Measurements from ENCODE around the gene TIAM2. TPM values are rescaled to one million over a fixed set of nuclear protein-coding genes. Genes with fewer than 3 reads are reported as not detected.
"Not testable (repeated sequence)": the region's sequence is repeated elsewhere in the genome, so short reads cannot be mapped to it uniquely, and the experiment has no call there.

TIAM2 gene
- total and polyA plus RNA-seq, 2 donors: 12.1 to 26.8 TPM

GRCh38 chr6:155197932-155198331, 202.8 kb downstream of the TIAM2 start:
- WGBS: 88% methylated on average over 2 of the region's 2 CpGs

GRCh38 chr6:155200012-155200411, 204.9 kb downstream of the TIAM2 start:
- no peak for DNase-seq (ENCODE audit: extremely low spot score)
- Histone ChIP-seq H3K4me1 (ENCODE audit: insufficient read depth) (no peaks in the 10 kb centered on the region), H3K4me3 (ENCODE audit: low read depth, low read length) (no peak overlapping the region), H3K27ac (ENCODE audit: low read depth) (no peak overlapping the region), H3K36me3 (ENCODE audit: insufficient read depth) (no peaks in the 10 kb centered on the region)
- WGBS: 76% methylated on average over 2 of the region's 2 CpGs

More at GRCh38 chr6:155197932-155198331, 202.8 kb downstream of the TIAM2 start:
- Histone ChIP-seq H3K4me3 (ENCODE audit: low read depth, low read length) (no peak overlapping the region), H3K4me1 (ENCODE audit: insufficient read depth) (no peaks in the 10 kb centered on the region), H3K27ac (ENCODE audit: low read depth) (no peak overlapping the region), H3K36me3 (ENCODE audit: insufficient read depth) (no peaks in the 10 kb centered on the region)
- no peak for DNase-seq (ENCODE audit: extremely low spot score)

GRCh38 chr6:155201461-155202226, 206.5 kb downstream of the TIAM2 start:
- H3K4me1 ChIP-seq (ENCODE audit: insufficient read depth): no peaks in the 10 kb centered on the region
- no peaks in the 10 kb centered on the region for H3K36me3 ChIP-seq (ENCODE audit: insufficient read depth)
- DNase-seq (ENCODE audit: extremely low spot score): peak; percentile 43
- H3K27ac ChIP-seq (ENCODE audit: low read depth): no peak overlapping the region
- no peak overlapping the region for H3K4me3 ChIP-seq (ENCODE audit: low read depth, low read length)
- WGBS: 40% methylated on average over 7 of the region's 7 CpGs

GRCh38 chr6:155207223-155207622, 212.1 kb downstream of the TIAM2 start:
- Histone ChIP-seq H3K27ac (ENCODE audit: low read depth) (no peak overlapping the region), H3K36me3 (ENCODE audit: insufficient read depth) (no peaks in the 10 kb centered on the region), H3K4me1 (ENCODE audit: insufficient read depth) (no peaks in the 10 kb centered on the region), H3K4me3 (ENCODE audit: low read depth, low read length) (no peak overlapping the region)
- WGBS: 77% methylated on average over 5 of the region's 5 CpGs
- DNase-seq (ENCODE audit: extremely low spot score): no peak

- no peak overlapping the region for H3K27ac ChIP-seq (ENCODE audit: low read depth)
Observed at GRCh38 chr6:155212106-155212505, 217.0 kb downstream of the TIAM2 start.

GRCh38 chr6:155212616-155213380, 217.7 kb downstream of the TIAM2 start:
- Histone ChIP-seq H3K27ac (ENCODE audit: low read depth) (no peak overlapping the region), H3K36me3 (ENCODE audit: insufficient read depth) (no peaks in the 10 kb centered on the region), H3K4me1 (ENCODE audit: insufficient read depth) (no peaks in the 10 kb centered on the region), H3K4me3 (ENCODE audit: low read depth, low read length) (no peak overlapping the region)
- no peak for DNase-seq (ENCODE audit: extremely low spot score)
- WGBS: 85% methylated on average over 16 of the region's 16 CpGs

More at GRCh38 chr6:155212106-155212505, 217.0 kb downstream of the TIAM2 start:
- 63% methylated on average over 3 of the region's 3 CpGs for WGBS
- DNase-seq (ENCODE audit: extremely low spot score): no peak
- no peak overlapping the region for H3K4me3 ChIP-seq (ENCODE audit: low read depth, low read length)
- no peaks in the 10 kb centered on the region for H3K36me3 ChIP-seq (ENCODE audit: insufficient read depth)
- no peaks in the 10 kb centered on the region for H3K4me1 ChIP-seq (ENCODE audit: insufficient read depth)

GRCh38 chr6:155213611-155214372, 218.7 kb downstream of the TIAM2 start:
- Histone ChIP-seq H3K36me3 (ENCODE audit: insufficient read depth) (no peaks in the 10 kb centered on the region), H3K4me1 (ENCODE audit: insufficient read depth) (no peaks in the 10 kb centered on the region), H3K4me3 (ENCODE audit: low read depth, low read length) (no peak overlapping the region), H3K27ac (ENCODE audit: low read depth) (no peak overlapping the region)
- WGBS: 86% methylated on average over 23 of the region's 23 CpGs
- DNase-seq (ENCODE audit: extremely low spot score): no peak

GRCh38 chr6:155215906-155216305, 220.8 kb downstream of the TIAM2 start:
- DNase-seq (ENCODE audit: extremely low spot score): no peak
- WGBS: 89% methylated on average over 4 of the region's 4 CpGs
- no peak overlapping the region for H3K4me3 ChIP-seq (ENCODE audit: low read depth, low read length)
- H3K27ac ChIP-seq (ENCODE audit: low read depth): no peak overlapping the region
- no peaks in the 10 kb centered on the region for H3K4me1 ChIP-seq (ENCODE audit: insufficient read depth)
- no peaks in the 10 kb centered on the region for H3K36me3 ChIP-seq (ENCODE audit: insufficient read depth)

GRCh38 chr6:155216312-155217046, 221.4 kb downstream of the TIAM2 start:
- H3K4me3 ChIP-seq (ENCODE audit: low read depth, low read length): no peak overlapping the region

GRCh38 chr6:155218711-155219110, 223.6 kb downstream of the TIAM2 start:
- not testable (repeated sequence) for H3K27ac ChIP-seq (ENCODE audit: low read depth); H3K36me3 ChIP-seq (ENCODE audit: insufficient read depth); H3K4me3 ChIP-seq (ENCODE audit: low read depth, low read length); DNase-seq (ENCODE audit: extremely low spot score); H3K4me1 ChIP-seq (ENCODE audit: insufficient read depth)
- 95% methylated on average over 20 of the region's 20 CpGs for WGBS

More at GRCh38 chr6:155216312-155217046, 221.4 kb downstream of the TIAM2 start:
- H3K36me3 ChIP-seq (ENCODE audit: insufficient read depth): no peaks in the 10 kb centered on the region
- H3K4me1 ChIP-seq (ENCODE audit: insufficient read depth): no peaks in the 10 kb centered on the region
- DNase-seq (ENCODE audit: extremely low spot score): no peak
- no peak overlapping the region for H3K27ac ChIP-seq (ENCODE audit: low read depth)
- WGBS: 44% methylated on average over 11 of the region's 11 CpGs

- no peak overlapping the region for H3K4me3 ChIP-seq (ENCODE audit: low read depth, low read length)
- WGBS: 91% methylated on average over 7 of the region's 7 CpGs
Observed at GRCh38 chr6:155219299-155219698, 224.2 kb downstream of the TIAM2 start.

GRCh38 chr6:155219858-155220301, 224.8 kb downstream of the TIAM2 start:
- no peak for DNase-seq (ENCODE audit: extremely low spot score)
- WGBS: 77% methylated on average over 5 of the region's 5 CpGs
- Histone ChIP-seq H3K27ac (ENCODE audit: low read depth) (no peak overlapping the region), H3K4me1 (ENCODE audit: insufficient read depth) (no peaks in the 10 kb centered on the region), H3K36me3 (ENCODE audit: insufficient read depth) (no peaks in the 10 kb centered on the region), H3K4me3 (ENCODE audit: low read depth, low read length) (no peak overlapping the region)

More at GRCh38 chr6:155219299-155219698, 224.2 kb downstream of the TIAM2 start:
- H3K27ac ChIP-seq (ENCODE audit: low read depth): no peak overlapping the region
- no peaks in the 10 kb centered on the region for H3K36me3 ChIP-seq (ENCODE audit: insufficient read depth)
- DNase-seq (ENCODE audit: extremely low spot score): no peak
- H3K4me1 ChIP-seq (ENCODE audit: insufficient read depth): no peaks in the 10 kb centered on the region

GRCh38 chr6:155221086-155221485, 226.0 kb downstream of the TIAM2 start:
- WGBS: 87% methylated on average over 4 of the region's 4 CpGs
- Histone ChIP-seq H3K4me3 (ENCODE audit: low read depth, low read length) (no peak overlapping the region), H3K4me1 (ENCODE audit: insufficient read depth) (no peaks in the 10 kb centered on the region), H3K36me3 (ENCODE audit: insufficient read depth) (no peaks in the 10 kb centered on the region), H3K27ac (ENCODE audit: low read depth) (no peak overlapping the region)
- DNase-seq (ENCODE audit: extremely low spot score): no peak
